HUDEP-2 (cell line): ENCODE data around the gene GALNT17.

Experiments
- DNase-seq, 76 experiments: peaks; one replicate each; lab custom pipeline; 2025; ENCODE audit not compliant: unreplicated experiment in 76 of 76; lab: John Stamatoyannopoulos, UW

Gene GALNT17

GRCh38 chr7:71327946-71328345, 196.0 kb downstream of the GALNT17 start:
- DNase-seq, result no peak

GRCh38 chr7:71329030-71329660, 197.2 kb downstream of the GALNT17 start:
- DNase-seq, result no peak

- no peak for DNase-seq
These were observed 200.3 kb downstream of the GALNT17 start for GRCh38 chr7:71332207-71332606.

GRCh38 chr7:71334541-71334940, 202.6 kb downstream of the GALNT17 start:
- no peak for DNase-seq

- DNase-seq, result no peak
These were observed 206.9 kb downstream of the GALNT17 start for GRCh38 chr7:71338866-71339265.

GRCh38 chr7:71339924-71340323, 208.0 kb downstream of the GALNT17 start:
- DNase-seq, result no peak

- no peak for DNase-seq
These were observed 210.3 kb downstream of the GALNT17 start for GRCh38 chr7:71342202-71342601.

GRCh38 chr7:71343039-71343438, 211.1 kb downstream of the GALNT17 start:
- no peak for DNase-seq

GRCh38 chr7:71343892-71344291, 211.9 kb downstream of the GALNT17 start:
- no peak for DNase-seq

- no peak for DNase-seq
These were observed 213.4 kb downstream of the GALNT17 start for GRCh38 chr7:71345117-71345884.

GRCh38 chr7:71348821-71349681, 217.1 kb downstream of the GALNT17 start:
- DNase-seq, result no peak

GRCh38 chr7:71349682-71350481, 217.9 kb downstream of the GALNT17 start:
- no peak for DNase-seq

GRCh38 chr7:71350680-71351079, 218.7 kb downstream of the GALNT17 start:
- no peak for DNase-seq

- DNase-seq, result no peak
These were observed 222.8 kb downstream of the GALNT17 start for GRCh38 chr7:71354716-71355115.

GRCh38 chr7:71361451-71362032, 229.6 kb downstream of the GALNT17 start:
- no peak for DNase-seq

- no peak for DNase-seq
These were observed 230.3 kb downstream of the GALNT17 start for GRCh38 chr7:71362240-71362639.

GRCh38 chr7:71363223-71363622, 231.3 kb downstream of the GALNT17 start:
- DNase-seq, result no peak

GRCh38 chr7:71363627-71364026, 231.7 kb downstream of the GALNT17 start:
- DNase-seq, result no peak

GRCh38 chr7:71364551-71364950, 232.6 kb downstream of the GALNT17 start:
- DNase-seq, result no peak

- no peak for DNase-seq
These were observed 241.0 kb downstream of the GALNT17 start for GRCh38 chr7:71372991-71373390.
